Activated CD4-positive, alpha-beta T cell treated with anti-CD3 and anti-CD28 coated beads, Interleukin-2, amount 50 U/mL, for 1 hour (primary cell): Measurements from ENCODE around the gene C1QTNF8.
"Not testable (repeated sequence)": the region's sequence is repeated elsewhere in the genome, so short reads cannot be mapped to it uniquely, and the experiment has no call there.

Experiments used
- DNase-seq: peaks from one replicate; pipeline ENCODE4 v3.0.0-alpha.2; 2020

The C1QTNF8 gene

DNA sequence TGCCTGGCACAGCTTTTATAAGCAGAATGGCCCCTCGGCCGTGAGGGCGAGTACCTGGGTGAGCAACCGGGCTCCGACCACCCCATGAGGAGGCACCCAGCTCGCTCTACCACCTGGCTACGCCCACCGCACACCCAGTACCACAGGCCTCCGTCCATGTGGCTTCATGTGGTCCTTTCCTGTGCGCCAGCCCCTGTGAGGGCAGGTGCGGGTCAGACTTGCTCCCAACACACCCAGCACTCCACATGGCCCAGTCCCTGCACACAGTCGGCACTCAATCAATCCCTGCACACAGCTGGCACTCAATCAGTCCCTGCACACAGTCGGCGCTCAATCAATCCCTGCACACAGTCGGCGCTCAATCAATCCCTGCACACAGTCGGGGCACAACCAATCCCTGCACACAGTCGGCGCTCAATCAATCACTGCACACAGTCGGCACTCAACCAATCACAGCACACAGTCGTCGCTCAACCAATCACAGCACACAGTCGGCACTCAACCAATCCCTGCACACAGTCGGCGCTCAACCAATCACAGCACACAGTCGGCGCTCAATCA lies 4.0 kb downstream of the C1QTNF8 start:
- DNase-seq: no peak

- no peak for DNase-seq
Measured at GRCh38 chr16:1090620-1091587, 5.1 kb downstream of the C1QTNF8 start.

DNA sequence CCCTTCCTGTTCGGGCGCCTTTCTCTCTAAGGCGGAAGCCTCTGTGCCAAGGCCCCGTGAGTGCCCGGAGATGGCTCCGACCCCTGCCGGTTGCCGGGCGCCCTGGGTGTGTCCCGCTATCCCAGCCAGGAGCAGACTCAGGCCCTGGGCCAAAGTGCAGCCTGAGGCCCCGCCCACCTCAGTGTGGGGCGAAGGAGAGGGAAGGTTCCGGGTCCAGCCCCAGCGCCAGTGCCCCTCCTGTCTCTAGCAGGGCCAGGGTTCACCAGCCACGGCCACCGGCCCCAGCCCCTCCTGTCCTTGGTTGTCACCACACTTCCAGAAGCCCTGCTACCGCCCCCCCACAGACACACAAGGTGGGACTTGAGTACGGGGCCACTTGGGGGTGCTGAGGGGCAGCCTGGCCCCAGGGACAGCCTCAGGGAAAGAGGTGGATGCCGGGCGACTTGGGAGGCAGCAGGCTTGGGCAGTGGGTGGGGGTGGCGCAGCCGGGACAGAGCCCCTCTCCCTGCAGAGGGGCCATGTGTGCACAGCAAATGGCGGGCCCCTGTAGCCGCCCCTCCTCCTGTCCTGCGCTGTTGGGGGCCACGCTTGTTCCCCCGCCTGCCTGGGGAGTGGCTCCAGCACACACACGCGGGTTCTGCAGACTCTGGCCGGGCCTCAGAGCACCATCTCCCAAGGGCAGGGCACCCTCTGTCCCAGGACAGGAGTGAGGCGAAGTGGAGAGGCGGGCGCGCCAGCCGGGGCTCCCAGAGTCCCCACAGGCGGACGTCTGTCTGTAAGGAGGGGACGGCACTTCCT lies 6.0 kb downstream of the C1QTNF8 start:
- DNase-seq: no peak

- DNase-seq: no peak
Measured at GRCh38 chr16:1089439-1089821, 6.6 kb downstream of the C1QTNF8 start.

DNA sequence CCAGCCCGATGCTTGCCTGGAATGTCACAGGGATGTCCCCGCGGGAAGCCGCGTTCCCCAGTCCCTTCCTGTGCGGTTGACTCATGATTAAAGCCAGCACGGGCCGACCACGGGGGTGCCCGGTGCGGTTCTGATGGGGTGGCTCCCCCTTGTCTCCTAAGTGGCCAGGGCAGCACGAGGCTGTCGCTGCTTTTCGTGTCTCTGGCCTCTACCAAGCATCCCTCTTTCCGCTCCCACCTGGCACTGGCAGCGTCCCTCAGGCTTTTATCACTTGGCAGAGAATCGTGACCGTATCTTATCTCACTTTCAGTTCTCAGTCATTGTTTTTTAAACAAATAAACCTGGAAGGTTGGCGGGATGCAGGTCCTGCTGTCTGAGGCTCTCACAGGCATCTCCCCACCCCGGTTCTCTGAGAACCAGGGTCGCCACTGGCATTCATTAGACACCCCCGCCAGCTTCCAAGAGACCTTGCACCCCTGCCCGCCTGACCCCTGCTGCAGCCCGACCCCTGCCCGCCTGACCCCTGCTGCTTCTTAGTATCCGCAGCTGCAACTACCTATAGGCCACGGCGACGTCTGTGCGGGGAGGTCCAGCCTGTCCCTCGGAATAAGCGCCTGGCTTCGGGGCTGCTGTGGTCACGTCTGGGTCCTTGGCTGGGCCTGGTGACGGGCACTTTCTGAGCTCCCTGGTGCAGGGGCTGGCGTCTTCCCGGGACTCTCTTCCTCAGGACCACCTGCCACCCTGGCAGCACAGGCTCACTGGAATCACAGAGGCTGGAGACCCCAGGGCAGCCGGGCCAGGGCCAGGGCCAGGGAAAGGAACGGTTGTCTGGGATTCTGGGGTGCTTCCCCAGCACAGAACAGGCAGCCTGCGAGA lies 7.5 kb downstream of the C1QTNF8 start:
- DNase-seq: no peak

- DNase-seq: not testable (repeated sequence)
Measured at GRCh38 chr16:1086443-1086842, 9.6 kb downstream of the C1QTNF8 start.

GRCh38 chr16:1084971-1085370 lies 11.1 kb downstream of the C1QTNF8 start:
- DNase-seq: no peak

- DNase-seq: no peak
Measured at GRCh38 chr16:1082952-1083675, 12.9 kb downstream of the C1QTNF8 start.

DNA sequence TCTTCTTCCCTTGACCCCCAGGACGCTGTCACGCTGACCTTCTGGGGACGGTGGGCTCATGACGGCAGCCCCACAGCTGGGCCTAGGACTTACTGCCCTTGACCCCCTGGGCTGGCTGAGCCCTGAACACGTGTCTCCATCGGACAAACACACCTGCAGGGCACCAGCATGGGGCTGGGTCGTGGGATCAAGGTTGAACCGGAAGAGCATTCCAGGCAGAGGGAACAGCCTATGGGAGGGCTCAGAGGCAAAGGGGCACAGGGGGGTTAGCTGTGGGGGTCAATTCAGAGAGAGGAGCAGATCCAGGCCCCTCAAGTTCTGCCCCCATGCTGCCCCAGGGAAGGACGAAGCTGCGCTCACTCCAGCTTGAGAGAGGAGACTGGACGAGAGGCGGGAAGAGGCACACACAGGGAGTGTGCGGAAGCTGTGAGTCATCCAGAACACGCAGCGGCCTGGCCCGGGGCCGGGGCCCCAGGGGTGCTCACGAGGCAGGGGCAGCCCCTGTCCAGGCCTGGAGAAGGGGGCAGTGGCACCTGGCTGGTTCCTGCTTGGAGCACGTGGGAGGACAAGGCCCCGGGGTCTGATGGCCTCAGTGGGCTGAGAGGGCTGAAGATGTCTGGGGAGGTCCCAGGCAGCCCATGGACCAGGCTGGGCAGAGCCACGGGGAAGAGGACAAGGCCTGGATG lies 13.6 kb downstream of the C1QTNF8 start:
- no peak for DNase-seq

- no peak for DNase-seq
Measured at GRCh38 chr16:1081734-1082265, 14.2 kb downstream of the C1QTNF8 start.

- no peak for DNase-seq
Measured at GRCh38 chr16:1080801-1081733, 15.0 kb downstream of the C1QTNF8 start.

DNA sequence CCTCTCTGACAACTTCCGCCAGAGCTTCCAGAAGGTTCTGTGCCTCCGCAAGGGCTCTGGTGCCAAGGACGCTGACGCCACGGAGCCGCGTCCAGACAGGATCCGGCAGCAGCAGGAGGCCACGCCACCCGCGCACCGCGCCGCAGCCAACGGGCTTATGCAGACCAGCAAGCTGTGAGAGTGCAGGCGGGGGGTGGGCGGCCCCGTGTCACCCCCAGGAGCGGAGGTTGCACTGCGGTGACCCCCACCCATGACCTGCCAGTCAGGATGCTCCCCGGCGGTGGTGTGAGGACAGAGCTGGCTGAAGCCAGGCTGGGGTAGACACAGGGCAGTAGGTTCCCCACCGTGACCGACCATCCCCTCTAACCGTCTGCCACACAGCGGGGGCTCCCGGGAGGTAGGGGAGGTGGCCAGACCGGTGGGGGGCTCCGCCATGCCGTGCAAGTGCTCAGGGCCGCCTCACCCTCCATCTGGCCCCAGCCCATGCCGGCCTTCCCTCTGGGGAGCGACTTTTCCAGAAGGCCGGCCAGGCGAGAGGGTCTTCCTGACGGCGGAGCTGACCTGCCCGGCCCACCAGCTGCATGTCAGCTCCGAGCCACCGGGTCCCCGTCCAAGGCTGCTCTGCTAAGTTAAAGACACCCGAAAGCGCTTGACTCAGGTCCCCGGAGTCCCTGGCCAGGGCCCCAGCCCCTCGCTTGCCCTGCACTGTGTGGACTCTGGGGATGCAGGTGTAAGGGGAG lies 16.1 kb downstream of the C1QTNF8 start:
- no peak for DNase-seq

DNA sequence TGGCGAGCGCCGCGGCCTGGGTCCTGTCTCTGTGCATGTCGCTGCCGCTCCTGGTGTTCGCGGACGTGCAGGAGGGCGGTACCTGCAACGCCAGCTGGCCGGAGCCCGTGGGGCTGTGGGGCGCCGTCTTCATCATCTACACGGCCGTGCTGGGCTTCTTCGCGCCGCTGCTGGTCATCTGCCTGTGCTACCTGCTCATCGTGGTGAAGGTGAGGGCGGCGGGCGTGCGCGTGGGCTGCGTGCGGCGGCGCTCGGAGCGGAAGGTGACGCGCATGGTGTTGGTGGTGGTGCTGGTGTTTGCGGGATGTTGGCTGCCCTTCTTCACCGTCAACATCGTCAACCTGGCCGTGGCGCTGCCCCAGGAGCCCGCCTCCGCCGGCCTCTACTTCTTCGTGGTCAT lies 16.7 kb downstream of the C1QTNF8 start:
- DNase-seq: no peak

GRCh38 chr16:1078579-1079021 lies 17.4 kb downstream of the C1QTNF8 start:
- no peak for DNase-seq

GRCh38 chr16:1077877-1078578 lies 18.0 kb downstream of the C1QTNF8 start:
- DNase-seq: no peak

GRCh38 chr16:1076801-1077576 lies 19.1 kb downstream of the C1QTNF8 start:
- DNase-seq: no peak

DNA sequence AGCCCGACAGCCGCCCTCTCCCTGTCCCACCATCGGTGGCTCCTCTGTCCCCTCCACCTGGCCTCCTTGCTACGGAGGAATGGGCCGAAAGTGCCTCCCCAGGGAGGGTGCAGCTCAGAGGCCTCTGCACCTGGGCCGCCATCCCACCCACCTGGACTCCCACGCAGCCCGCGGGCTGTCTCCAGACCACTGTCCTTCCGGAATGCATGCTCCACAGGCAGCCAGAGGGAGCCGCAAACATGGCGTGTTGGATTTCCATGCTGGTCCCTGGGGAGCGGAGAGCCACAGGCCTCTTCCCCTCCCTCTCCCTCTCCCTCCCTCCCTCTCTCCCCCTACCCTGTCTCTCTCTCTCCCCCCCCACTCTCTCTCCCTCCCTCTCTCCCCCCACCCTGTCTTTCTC lies 20.5 kb downstream of the C1QTNF8 start:
- no peak for DNase-seq

- no peak for DNase-seq
Measured at GRCh38 chr16:1074379-1074649, 21.7 kb downstream of the C1QTNF8 start.
